B cell (primary cell): ENCODE results near the gene PRR16. TPM values are rescaled to one million over a fixed set of nuclear protein-coding genes. Genes with fewer than 3 reads are reported as not detected.
A peak's percentile ranks its signal among the peaks of the same experiment; 100 is the strongest.

Experiments used
- ATAC-seq: fragments of 200-7000 bp; cut with Tn5 transposase; one replicate; pipeline ENCODE4 v1.10.0; 2021; ENCODE audit warnings: low read depth, mild to moderate bottlenecking, moderate number of reproducible peaks, moderate library complexity
- CTCF ChIA-PET: fragments of 350-600 bp; sonication (Branson Sonifier 250); formaldehyde crosslinking; loops from one replicate; lab custom pipeline; 2021; ENCODE audit warnings: antibody characterized with exemption, inconsistent platforms; lab: Charles Lee
- POLR2A ChIA-PET: fragments of 350-600 bp; sonication (Branson Sonifier 250); formaldehyde crosslinking; loops from one replicate; lab custom pipeline; 2021; ENCODE audit warnings: antibody characterized with exemption; lab: Charles Lee
- DNase-seq: peaks from one replicate; pipeline ENCODE4 v3.0.0; 2013
- H2AFZ ChIP-seq: 2 replicates; pipeline ENCODE4 v1.6.1; 2012; ENCODE audit warnings: mild to moderate bottlenecking, low read depth, low read length; ENCODE audit not compliant: insufficient read depth, poor library complexity, severe bottlenecking
- H3K27ac ChIP-seq, 2 donors: 1 replicate in 1 of 2; 2 replicates in 1 of 2; pipeline ENCODE4 v1.5.1; 2012 to 2013; ENCODE audit warnings: low read length in 2 of 2, mild to moderate bottlenecking in 2 of 2, moderate library complexity in 1 of 2
- H3K27me3 ChIP-seq, 4 experiments: fragments of 200-600 bp in 1 of 4; sonication (generic) in 1 of 4; replicated peaks in 1 of 4; 1 replicate in 2 of 4; 2 replicates in 2 of 4; pipeline versions ENCODE4 v1.6.1 to v1.7.0; 2013 to 2016; ENCODE audit warnings: low read length in 3 of 4, mild to moderate bottlenecking in 2 of 4, mixed read lengths in 1 of 4, moderate library complexity in 1 of 4; ENCODE audit not compliant: insufficient read depth in 4 of 4, control insufficient read depth in 3 of 4; ENCODE audit errors: control extremely low read depth in 1 of 4
- H3K36me3 ChIP-seq, 2 experiments: replicated peaks in 1 of 2; 1 replicate in 1 of 2; 2 replicates in 1 of 2; pipeline versions ENCODE4 v1.6.1 to v1.7.1; 2013; ENCODE audit warnings: low read length in 1 of 2; ENCODE audit not compliant: insufficient read depth in 2 of 2, control insufficient read depth in 1 of 2; ENCODE audit errors: control extremely low read depth in 1 of 2, extremely low read depth in 1 of 2
- H3K4me1 ChIP-seq, 2 donors: fragments of 200-600 bp in 1 of 2; sonication (generic) in 1 of 2; 1 replicate in 1 of 2; 2 replicates in 1 of 2; pipeline versions ENCODE4 v1.5.1 to v1.6.1; 2013 to 2017; ENCODE audit warnings: low read length in 2 of 2; ENCODE audit not compliant: control insufficient read depth in 2 of 2, insufficient read depth in 2 of 2
- H3K4me2 ChIP-seq: replicated peaks from 2 replicates; pipeline ENCODE3; 2012; ENCODE audit warnings: mild to moderate bottlenecking, low read depth, low read length; ENCODE audit not compliant: poor library complexity, severe bottlenecking
- H3K4me3 ChIP-seq, 5 experiments: fragments of 200-600 bp in 1 of 5; sonication (generic) in 1 of 5; 1 replicate in 3 of 5; 2 replicates in 2 of 5; pipeline versions ENCODE4 v1.5.1 to v1.7.0; 2011 to 2016; ENCODE audit warnings: low read length in 4 of 5, mild to moderate bottlenecking in 4 of 5, low read depth in 2 of 5, control low read depth in 1 of 5, moderate library complexity in 1 of 5; ENCODE audit not compliant: insufficient read depth in 1 of 5; ENCODE audit errors: control extremely low read depth in 1 of 5, extremely low read depth in 1 of 5
- H3K79me2 ChIP-seq: fragments of 200-600 bp; sonication (generic); one replicate; pipeline ENCODE4 v1.6.0; 2016; ENCODE audit warnings: low read length; ENCODE audit not compliant: control insufficient read depth, insufficient read depth
- H3K9ac ChIP-seq: fragments of 200-600 bp; sonication (generic); 2 replicates; pipeline ENCODE4 v1.6.1; 2017; ENCODE audit warnings: mild to moderate bottlenecking, low read length, moderate library complexity
- H3K9me3 ChIP-seq, 3 donors: one replicate each; pipeline versions ENCODE4 v1.6.1 to v1.7.1; 2013; ENCODE audit warnings: low read length in 2 of 3; ENCODE audit not compliant: control insufficient read depth in 2 of 3, insufficient read depth in 1 of 3; ENCODE audit errors: control extremely low read depth in 1 of 3
- H4K20me1 ChIP-seq: 2 replicates; pipeline ENCODE4 v1.6.0; 2012; ENCODE audit warnings: mild to moderate bottlenecking, low read length; ENCODE audit not compliant: insufficient read depth, control insufficient read depth, poor library complexity, severe bottlenecking
- H3K27ac Mint-ChIP-seq: one replicate; pipeline ENCODE4 v1.8.0; 2021; ENCODE audit warnings: mixed read lengths
- H3K27me3 Mint-ChIP-seq: one replicate; pipeline ENCODE4 v1.8.0; 2021; ENCODE audit warnings: mixed read lengths
- H3K4me1 Mint-ChIP-seq: one replicate; pipeline ENCODE4 v1.8.0; 2021; ENCODE audit warnings: mixed read lengths
- H3K4me3 Mint-ChIP-seq: one replicate; pipeline ENCODE4 v1.8.0; 2021; ENCODE audit warnings: mixed read lengths
- H3K9me3 Mint-ChIP-seq: one replicate; pipeline ENCODE4 v1.8.0; 2022; ENCODE audit warnings: mixed read lengths; ENCODE audit not compliant: insufficient read depth
- CTCF ChIP-seq: fragments of 200-600 bp; IDR thresholded peaks from one replicate; pipeline ENCODE4 v1.8.0; 2022; ENCODE audit warnings: antibody characterized with exemption, mild to moderate bottlenecking
- EZH2 ChIP-seq: IDR thresholded peaks from 2 replicates; pipeline ENCODE4 v1.6.1; 2012; ENCODE audit warnings: borderline replicate concordance, low read depth, mild to moderate bottlenecking, moderate library complexity, low read length; ENCODE audit not compliant: insufficient read depth, poor library complexity, severe bottlenecking
- WGBS: methylation state at CpG from one replicate; pipeline ENCODE4 v1.1.5; 2013; ENCODE audit warnings: missing lambda C conversion rate; ENCODE audit not compliant: insufficient coverage; 5-methylcytosine and 5-hydroxymethylcytosine counted together
- intact Hi-C: fragments of 100-400 bp; cut with micrococcal nuclease; formaldehyde crosslinking; loops from one replicate; pipeline ENCODE4 v1.10.0; 2022
- polyA plus RNA-seq: library from polyadenylated mRNA; depleted of rRNA; stranded (reverse); fragments of >200 nt; gene quantifications from 2 replicates; pipeline ENCODE4 v1.2.3, GENCODE V29; 2012
- total RNA-seq, 2 donors: library from RNA; stranded (reverse); fragments of 120-200 nt in 1 of 2; gene quantifications; 1 replicate in 1 of 2; 2 replicates in 1 of 2; pipeline versions ENCODE4 v1.2.3 to v1.2.4, GENCODE V29; 2013 to 2022

The PRR16 gene
- total and polyA plus RNA-seq, 2 donors (not counting 1 experiment from before 2014, with no cell fraction given) = 0.16 TPM; not detected in 1

GRCh38 chr5:120463006-120463680 is 957 bp upstream of the PRR16 start:
- Mint-ChIP-seq H3K27ac (peak overlapping the region; percentile 77), H3K4me1 (peaks cover 28% of the 10 kb centered on the region), H3K27me3 (peaks cover 16% of the 10 kb centered on the region), H3K4me3 (peak overlapping the region; percentile 87), H3K9me3 (no peaks in the 10 kb centered on the region)
- H4K20me1 ChIP-seq = no peaks in the 10 kb centered on the region
- no peaks in the 10 kb centered on the region for H3K79me2 ChIP-seq
- H2AFZ ChIP-seq = peak overlapping the region; percentile 74
- H3K36me3 ChIP-seq = no peaks in the 10 kb centered on the region
- no peak for TF ChIP-seq CTCF
- TF ChIP-seq EZH2 = no peak
- peak overlapping the region; percentile 71 for H3K9ac ChIP-seq
- ChIA-PET CTCF (interaction anchor here (0.7 to 0.8 kb wide), 2 partner anchors 100 to 991 kb away, joined by 3 to 6 read pairs; no protein-coding TSS in a partner anchor), POLR2A (interaction anchor here (0.8 kb wide), 1 partner anchor 90 kb away, joined by 3 read pairs; no protein-coding TSS in a partner anchor)
- H3K4me2 ChIP-seq = peak overlapping the region; percentile 94
- intact Hi-C loops = loop anchor here (10.0 kb wide), 1 partner anchor 1478 kb away; the partner anchor contains the start of gene DTWD2
- peak overlapping the region in 3 of 5 experiments; percentile 1 to 76 (median 65) for H3K4me3 ChIP-seq
- 0% methylated on average over 2 of the region's 5 CpGs for WGBS
- H3K9me3 ChIP-seq = no peaks in the 10 kb centered on the region
- H3K27me3 ChIP-seq = peaks cover 0 to 23% (median 17%) of the 10 kb centered on the region in 4 experiments
- DNase-seq (peak; percentile 72), ATAC-seq (peak; percentile 52)
- peak overlapping the region; percentile 5 to 20 for H3K27ac ChIP-seq
- peaks cover 28% of the 10 kb centered on the region in 2 donors for H3K4me1 ChIP-seq
